GM12878 (cell line): ENCODE measurements around the gene ZNF280A. TPM values are rescaled to one million over a fixed set of nuclear protein-coding genes. Genes with fewer than 3 reads are reported as not detected.
"Not testable (repeated sequence)": the region's sequence is repeated elsewhere in the genome, so short reads cannot be mapped to it uniquely, and the experiment has no call there.

ENCODE experiments used
- ATAC-seq: fragments of 200-7000 bp; cut with Tn5 transposase; 3 replicates; pipeline ENCODE4 v1.9.1; 2020; ENCODE audit warnings: mild to moderate bottlenecking, moderate library complexity
- BruUV-seq: library from RNA; stranded (reverse); fragments of 400-500 nt; replicated peaks from 2 replicates; lab custom pipeline; 2021; lab: Mats Ljungman, UMichigan
- CTCF ChIA-PET: fragments of 300-600 bp; sonication (Branson Sonifier 250); formaldehyde crosslinking; extraction: SDS; loops from one replicate; lab custom pipeline; 2021; ENCODE audit warnings: inconsistent platforms; lab: Yijun Ruan, JAX
- POLR2A ChIA-PET: fragments of 350-600 bp; formaldehyde crosslinking; extraction: SDS; loops from one replicate; lab custom pipeline; 2021; ENCODE audit warnings: inconsistent platforms; lab: Charles Lee
- RAD21 ChIA-PET: fragments of 300-600 bp; sonication (Branson Sonifier 250); formaldehyde crosslinking; loops from one replicate; lab custom pipeline; 2023; ENCODE audit warnings: antibody characterized with exemption; ENCODE audit not compliant: unreplicated experiment; lab: Charles Lee
- SMC1A ChIA-PET: fragments of 300-600 bp; sonication (Branson Sonifier 250); formaldehyde crosslinking; loops from one replicate; lab custom pipeline; 2023; ENCODE audit not compliant: unreplicated experiment, uncharacterized antibody; lab: Charles Lee
- DNase-seq: peaks from one replicate; pipeline ENCODE4 v3.0.0-alpha.2; 2011; ENCODE audit warnings: low read depth, low spot score
- FAIRE-seq: peaks from 3 replicates; lab custom pipeline; 2011; peaks lifted over from hg19 to GRCh38; lab: Jason Lieb, UNC
- H2AFZ ChIP-seq: 2 replicates; pipeline ENCODE4 v1.6.0; 2011; ENCODE audit warnings: low read depth, low read length, control low read depth; ENCODE audit not compliant: control insufficient read depth
- H3K27ac ChIP-seq: 2 replicates; pipeline ENCODE4 v1.5.1; 2011; ENCODE audit warnings: control low read depth; ENCODE audit not compliant: control insufficient read depth, insufficient read depth
- H3K27me3 ChIP-seq, 2 experiments: replicated peaks in 1 of 2; 2 replicates each; pipeline versions ENCODE4 v1.6.0 to v1.6.1; 2011; ENCODE audit warnings: low read length in 1 of 2; ENCODE audit not compliant: control insufficient read depth in 2 of 2, insufficient read depth in 2 of 2
- H3K36me3 ChIP-seq, 2 experiments: 2 replicates each; pipeline ENCODE4 v1.5.1; 2011; ENCODE audit warnings: low read length in 1 of 2; ENCODE audit not compliant: control insufficient read depth in 2 of 2, insufficient read depth in 2 of 2
- H3K4me1 ChIP-seq: 2 replicates; pipeline ENCODE4 v1.6.1; 2011; ENCODE audit warnings: mild to moderate bottlenecking, low read length, moderate library complexity, mixed read lengths; ENCODE audit not compliant: control insufficient read depth, insufficient read depth
- H3K4me2 ChIP-seq: 2 replicates; pipeline ENCODE4 v1.6.0; 2011; ENCODE audit warnings: control low read depth; ENCODE audit not compliant: control insufficient read depth, insufficient read depth
- H3K4me3 ChIP-seq: fragments of 200-600 bp; sonication (generic); 2 replicates; pipeline ENCODE4 v1.5.1; 2016
- H3K79me2 ChIP-seq: 2 replicates; pipeline ENCODE4 v1.6.0; 2011; ENCODE audit warnings: low read length; ENCODE audit not compliant: control insufficient read depth, insufficient read depth
- H3K9ac ChIP-seq: 2 replicates; pipeline ENCODE4 v1.8.0; 2011; ENCODE audit warnings: low read length, control low read depth, mixed read lengths; ENCODE audit not compliant: control insufficient read depth, insufficient read depth
- H3K9me3 ChIP-seq: replicated peaks from 3 replicates; pipeline ENCODE4 v1.5.1; 2011; ENCODE audit warnings: mild to moderate bottlenecking, low read length; ENCODE audit not compliant: control insufficient read depth, insufficient read depth
- H4K20me1 ChIP-seq: 2 replicates; pipeline ENCODE4 v1.6.0; 2011; ENCODE audit not compliant: control insufficient read depth, insufficient read depth
- WGBS: methylation state at CpG from one replicate; pipeline ENCODE4 v1.1.6; 2016; ENCODE audit warnings: low lambda C conversion rate; ENCODE audit not compliant: insufficient replicate concordance, insufficient coverage; ENCODE audit errors: missing lambda C conversion rate; 5-methylcytosine and 5-hydroxymethylcytosine counted together
- in situ Hi-C: fragments of 300-500 bp; cut with MboI; formaldehyde crosslinking; loops from 9 replicates; pipeline ENCODE4 v1.14.3; 2018; ENCODE audit warnings: mixed read lengths
- intact Hi-C: fragments of 100-400 bp; cut with micrococcal nuclease; formaldehyde crosslinking; loops from one replicate; pipeline ENCODE4 v1.14.2; 2022; ENCODE audit not compliant: unreplicated experiment
- polyA plus RNA-seq, 11 experiments: library from polyadenylated mRNA; depleted of rRNA in 4 of 11; unstranded in 6 of 11; stranded (reverse) in 5 of 11; fragments of >200 nt; fragmentation: Nextera tagmentation in 4 of 11; fragmentation: Illumina TruSeq in 1 of 11; extraction: Ambion mirVana in 4 of 11; extraction: Trizol in 1 of 11; gene quantifications; 1 replicate in 1 of 11; 2 replicates in 10 of 11; pipeline versions ENCODE4 v1.2.1 to v1.2.3, GENCODE V29; 2011 to 2016; ENCODE audit warnings: inconsistent platforms in 2 of 11, missing spikeins in 2 of 11, low read depth in 1 of 11
- total RNA-seq, 4 experiments: library from RNA; depleted of rRNA in 3 of 4; stranded (reverse); fragments of >200 nt in 3 of 4; fragmentation: Illumina TruSeq in 1 of 4; extraction: Trizol in 1 of 4; gene quantifications; 2 replicates each; pipeline versions ENCODE4 v1.2.1 to v1.2.3, GENCODE V29; 2013 to 2021

The ZNF280A gene
- total and polyA plus RNA-seq, 10 of the 15 experiments (the other 5 are each of a cell fraction or from before 2014, with no cell fraction given) = 0.03 to 0.06 TPM; not detected in 8

- H3K4me2 ChIP-seq, H3K27ac ChIP-seq, RAD21 ChIA-PET, H3K4me3 ChIP-seq, DNase-seq, H3K4me1 ChIP-seq, H4K20me1 ChIP-seq, H3K27me3 ChIP-seq, BruUV-seq, in situ Hi-C loops, FAIRE-seq, POLR2A ChIA-PET, H3K79me2 ChIP-seq, H3K36me3 ChIP-seq, intact Hi-C loops, ATAC-seq, H3K9ac ChIP-seq, H2AFZ ChIP-seq, H3K9me3 ChIP-seq: not testable (repeated sequence)
- ChIA-PET CTCF (interaction anchor here (0.9 kb wide), 1 partner anchor 26 kb away, joined by 3 read pairs; no protein-coding TSS in a partner anchor), SMC1A (interaction anchor here (1.0 kb wide), 1 partner anchor 9 kb away, joined by 3 read pairs; the partner anchor contains the start of gene ZNF280A)
- 96% methylated on average over 7 of the region's 7 CpGs for WGBS
These were observed 9.2 kb downstream of the ZNF280A start for GRCh38 chr22:22510833-22511232.

- RAD21 ChIA-PET, POLR2A ChIA-PET, H3K27ac ChIP-seq, H4K20me1 ChIP-seq, BruUV-seq, H3K4me3 ChIP-seq, H3K36me3 ChIP-seq, in situ Hi-C loops, H3K9me3 ChIP-seq, H3K4me1 ChIP-seq, intact Hi-C loops, H3K79me2 ChIP-seq, DNase-seq, H3K27me3 ChIP-seq, H3K9ac ChIP-seq, ATAC-seq, H2AFZ ChIP-seq, FAIRE-seq, H3K4me2 ChIP-seq: not testable (repeated sequence)
- 91% methylated on average over 6 of the region's 6 CpGs for WGBS
- CTCF ChIA-PET = interaction anchor here (1.0 to 1.4 kb wide), 2 partner anchors 60 kb away, joined by 3 read pairs; no protein-coding TSS in a partner anchor
- SMC1A ChIA-PET = interaction anchor here (1.3 kb wide), 1 partner anchor 45 kb away, joined by 3 read pairs; no protein-coding TSS in a partner anchor
These were observed 10.2 kb downstream of the ZNF280A start for GRCh38 chr22:22509912-22510311.
